Liver (tissue), 9 donors: ENCODE data around the gene TMTC2. TPM values are rescaled to one million over a fixed set of nuclear protein-coding genes. Genes with fewer than 3 reads are reported as not detected.

Source experiments
- DNase-seq: peaks from one replicate; pipeline ENCODE4 v3.0.0-alpha.2; 2017; ENCODE audit warnings: low spot score
- H3K27ac ChIP-seq, 2 donors: one replicate each; pipeline ENCODE4 v1.7.0; 2013; ENCODE audit warnings: inconsistent platforms in 2 of 2, low read length in 2 of 2, control low read depth in 1 of 2, low read depth in 1 of 2, mild to moderate bottlenecking in 1 of 2
- H3K27me3 ChIP-seq, 4 donors: one replicate each; pipeline versions ENCODE4 v1.6.1 to v1.7.0; 2013; ENCODE audit warnings: low read length in 3 of 4, inconsistent platforms in 1 of 4, mild to moderate bottlenecking in 1 of 4, moderate library complexity in 1 of 4; ENCODE audit not compliant: control insufficient read depth in 4 of 4, insufficient read depth in 4 of 4
- H3K36me3 ChIP-seq, 4 donors: one replicate each; pipeline versions ENCODE4 v1.6.1 to v1.7.0; 2013; ENCODE audit warnings: low read length in 3 of 4, mild to moderate bottlenecking in 3 of 4, low read depth in 1 of 4, moderate library complexity in 1 of 4; ENCODE audit not compliant: control insufficient read depth in 4 of 4, insufficient read depth in 3 of 4
- H3K4me1 ChIP-seq, 4 donors: one replicate each; pipeline versions ENCODE4 v1.6.1 to v1.7.0; 2013; ENCODE audit warnings: low read length in 3 of 4, mild to moderate bottlenecking in 3 of 4, moderate library complexity in 1 of 4; ENCODE audit not compliant: control insufficient read depth in 4 of 4, insufficient read depth in 4 of 4
- H3K4me3 ChIP-seq, 3 donors: one replicate each; pipeline versions ENCODE4 v1.6.1 to v1.7.0; 2013; ENCODE audit warnings: low read length in 3 of 3, control low read depth in 1 of 3, low read depth in 1 of 3, mild to moderate bottlenecking in 1 of 3
- H3K9ac ChIP-seq, 2 donors: one replicate each; pipeline ENCODE4 v1.7.0; 2013; ENCODE audit warnings: low read length in 2 of 2, mild to moderate bottlenecking in 2 of 2, moderate library complexity in 2 of 2, control low read depth in 1 of 2, low read depth in 1 of 2
- H3K9me3 ChIP-seq, 4 donors: one replicate each; pipeline versions ENCODE4 v1.6.1 to v1.7.0; 2013; ENCODE audit warnings: low read length in 3 of 4; ENCODE audit not compliant: control insufficient read depth in 4 of 4
- CTCF ChIP-seq: fragments of 150-350 bp; IDR thresholded peaks from 2 replicates; pipeline ENCODE4 v1.5.1; 2017; ENCODE audit warnings: improper control_type of control experiment, low read depth, low read length; ENCODE audit not compliant: missing input control
- EGR1 ChIP-seq, 2 donors: IDR thresholded peaks; 2 replicates each; pipeline ENCODE4 v1.6.1; 2016 to 2018; ENCODE audit warnings: antibody characterized with exemption in 2 of 2, low read depth in 2 of 2
- FOXA1 ChIP-seq: IDR thresholded peaks from 2 replicates; pipeline ENCODE4 v1.6.1; 2016; ENCODE audit warnings: antibody characterized with exemption
- FOXA2 ChIP-seq: IDR thresholded peaks from 2 replicates; pipeline ENCODE4 v1.6.1; 2016; ENCODE audit warnings: antibody characterized with exemption
- GABPA ChIP-seq, 2 donors: IDR thresholded peaks in 1 of 2; conservative IDR thresholded peaks in 1 of 2; 2 replicates each; pipeline ENCODE4 v1.6.1; 2016; ENCODE audit warnings: antibody characterized with exemption in 2 of 2, mild to moderate bottlenecking in 1 of 2, moderate library complexity in 1 of 2
- JUND ChIP-seq, 2 donors: IDR thresholded peaks; 2 replicates each; pipeline ENCODE4 v1.6.1; 2016; ENCODE audit warnings: antibody characterized with exemption in 2 of 2
- MAX ChIP-seq: IDR thresholded peaks from 2 replicates; pipeline ENCODE4 v1.6.1; 2016; ENCODE audit warnings: antibody characterized with exemption
- RAD21 ChIP-seq, 2 donors: IDR thresholded peaks; 2 replicates each; pipeline ENCODE4 v1.6.1; 2016; ENCODE audit warnings: antibody characterized with exemption in 2 of 2, mild to moderate bottlenecking in 2 of 2
- REST ChIP-seq: IDR thresholded peaks from 2 replicates; pipeline ENCODE4 v1.6.1; 2016; ENCODE audit warnings: antibody characterized with exemption, mild to moderate bottlenecking
- RXRA ChIP-seq, 2 donors: IDR thresholded peaks; 2 replicates each; pipeline ENCODE4 v1.6.1; 2017 to 2018; ENCODE audit warnings: antibody characterized with exemption in 2 of 2, mild to moderate bottlenecking in 1 of 2
- TAF1 ChIP-seq: conservative IDR thresholded peaks from 2 replicates; pipeline ENCODE4 v1.6.1; 2016; ENCODE audit warnings: antibody characterized with exemption, mild to moderate bottlenecking
- YY1 ChIP-seq: IDR thresholded peaks from 2 replicates; pipeline ENCODE4 v1.6.1; 2016; ENCODE audit warnings: antibody characterized with exemption, mild to moderate bottlenecking
- ZBTB33 ChIP-seq: IDR thresholded peaks from 2 replicates; pipeline ENCODE4 v1.6.1; 2016; ENCODE audit warnings: antibody characterized with exemption
- WGBS: extraction: QIAGEN DNeasy Blood & Tissue Kit; methylation state at CpG from one replicate; pipeline ENCODE4 v1.1.7; 2013; 5-methylcytosine and 5-hydroxymethylcytosine counted together
- polyA plus RNA-seq, 2 donors: library from polyadenylated mRNA; stranded (reverse) in 1 of 2; unstranded in 1 of 2; fragments of 200-250 nt in 1 of 2; fragments of >200 nt in 1 of 2; fragmentation: Nextera tagmentation in 1 of 2; extraction: Ambion mirVana in 1 of 2; gene quantifications; one replicate each; pipeline versions ENCODE4 v1.2.1 to v1.2.3, GENCODE V29; 2013 to 2015
- total RNA-seq, 2 donors: library from RNA; depleted of rRNA; stranded (reverse); fragments of >200 nt; gene quantifications; one replicate each; pipeline ENCODE4 v1.2.3, GENCODE V29; 2014
- donor health status: healthy.
- donor health status: healthy.
- donor health status: healthy.
- donor health status: healthy.
- donor health status: healthy.

TMTC2 gene
- total and polyA plus RNA-seq, 4 donors: 0.36 to 3.0 (median 0.61) TPM

- TF ChIP-seq YY1 (no peak), ZBTB33 (no peak), GABPA (IDR thresholded peaks at IDR 0.05 in 1 of 2, conservative IDR thresholded peaks at IDR 0.05 in 1 of 2) (no peak), EGR1 (IDR thresholded peaks at IDR 0.05; ENCODE audit: low read depth in 2 of 2) (no peak), FOXA1 (no peak)
- no peaks in the 10 kb centered on the region for H3K9me3 ChIP-seq
- no peak overlapping the region for H3K9ac ChIP-seq
- no peak for DNase-seq
- H3K4me1 ChIP-seq: no peaks in the 10 kb centered on the region
- no peaks in the 10 kb centered on the region for H3K27me3 ChIP-seq
- WGBS: 83% methylated on average over 6 of the region's 6 CpGs
- no peak overlapping the region for H3K27ac ChIP-seq
- H3K36me3 ChIP-seq: no peaks in the 10 kb centered on the region
- H3K4me3 ChIP-seq: no peak overlapping the region
Measured at GRCh38 chr12:83059107-83059506, 372.4 kb downstream of the TMTC2 start.

- DNase-seq: no peak
- Histone ChIP-seq H3K27ac (no peak overlapping the region), H3K4me1 (no peaks in the 10 kb centered on the region), H3K27me3 (no peaks in the 10 kb centered on the region), H3K9ac (no peak overlapping the region), H3K36me3 (no peaks in the 10 kb centered on the region), H3K4me3 (no peak overlapping the region), H3K9me3 (no peaks in the 10 kb centered on the region)
- TF ChIP-seq REST (no peak), ZBTB33 (no peak), TAF1 (no peak), FOXA2 (no peak), RXRA (IDR thresholded peaks at IDR 0.05) (no peak), MAX (no peak), JUND (IDR thresholded peaks at IDR 0.05) (no peak), CTCF (no peak), RAD21 (IDR thresholded peaks at IDR 0.05) (no peak), GABPA (IDR thresholded peaks at IDR 0.05 in 1 of 2, conservative IDR thresholded peaks at IDR 0.05 in 1 of 2) (no peak)
- WGBS: 79% methylated on average over 1 of the region's 1 CpG
Measured at GRCh38 chr12:83065562-83065961, 378.9 kb downstream of the TMTC2 start.
